Measurements from ENCODE around the gene HIRA. TPM values are rescaled to one million over a fixed set of nuclear protein-coding genes. Genes with fewer than 3 reads are reported as not detected.

The HIRA gene
- total and polyA plus RNA-seq, 2 of the 8 experiments (the other 6 are each of a cell fraction or from before 2014, with no cell fraction given): 34.9 to 67.2 TPM

GRCh38 chr22:19454156-19454555, 22.6 kb upstream of the HIRA start (continued):
- TF ChIP-seq RBBP5 (IDR thresholded peaks at IDR 0.05; ENCODE audit: borderline replicate concordance, low read depth, low read length) (no peak), KDM1A (IDR thresholded peaks at IDR 0.05; ENCODE audit: borderline replicate concordance, low read length) (no peak), USF2 (IDR thresholded peaks at IDR 0.05; ENCODE audit: low read length) (no peak), PHF8 (conservative IDR thresholded peaks at IDR 0.05; ENCODE audit: low read depth, low read length) (no peak), MAFK (IDR thresholded peaks at IDR 0.05; ENCODE audit: low read depth, low read length) (no peak)
